HCT116 (cell line): ENCODE results near the gene PLRG1. TPM values are rescaled to one million over a fixed set of nuclear protein-coding genes. Genes with fewer than 3 reads are reported as not detected.

ENCODE experiments used
- ATAC-seq: fragments of 200-7000 bp; cut with Tn5 transposase; 2 replicates; pipeline ENCODE4 v1.9.1; 2020; ENCODE audit warnings: mild to moderate bottlenecking, moderate library complexity
- BruUV-seq: library from RNA; stranded (reverse); fragments of 400-500 nt; replicated peaks from 2 replicates; lab custom pipeline; 2021; lab: Mats Ljungman, UMichigan
- CTCF ChIA-PET: fragments of 300-600 bp; sonication (Branson Sonifier 250); formaldehyde crosslinking; loops from one replicate; lab custom pipeline; 2021; ENCODE audit warnings: antibody characterized with exemption; lab: Charles Lee
- POLR2A ChIA-PET: fragments of 300-600, 350-600 bp; sonication (Branson Sonifier 250); formaldehyde crosslinking; loops from one replicate; lab custom pipeline; 2021; ENCODE audit warnings: antibody characterized with exemption; lab: Charles Lee
- RAD21 ChIA-PET, 2 experiments: fragments of 300-600 bp; sonication (Branson Sonifier 250); formaldehyde crosslinking; loops; one replicate each; lab custom pipeline; 2023; ENCODE audit warnings: low total read pairs in 2 of 2; ENCODE audit not compliant: uncharacterized antibody in 2 of 2, unreplicated experiment in 2 of 2, low non-redundant PET in 1 of 2; lab: Charles Lee
- DNase-seq: peaks from one replicate; pipeline ENCODE4 v3.0.0-alpha.2; 2010; ENCODE audit warnings: low read depth, low spot score
- H2AFZ ChIP-seq: fragments of 200-600 bp; shearing (Covaris generic), sonication (generic); 2 replicates; pipeline ENCODE4 v1.6.1; 2017; ENCODE audit warnings: low read depth, mixed run types, mixed read lengths, antibody characterized with exemption, low read length; ENCODE audit not compliant: poor library complexity, severe bottlenecking
- H3K27ac ChIP-seq: 2 replicates; pipeline ENCODE4 v1.5.1; 2012; ENCODE audit warnings: low read depth, low read length
- H3K27me3 ChIP-seq: fragments of 200-600 bp; sonication (generic); 2 replicates; pipeline ENCODE4 v1.6.1; 2016; ENCODE audit warnings: mixed run types, low read length, mixed read lengths; ENCODE audit not compliant: insufficient read depth
- H3K36me3 ChIP-seq, 2 experiments: fragments of 200-500 bp in 1 of 2; fragments of 200-600 bp in 1 of 2; sonication (Bioruptor generic) in 1 of 2; sonication (generic) in 1 of 2; 2 replicates each; pipeline versions ENCODE4 v1.5.1 to v1.6.1; 2014 to 2016; ENCODE audit warnings: low read length in 2 of 2, inconsistent platforms in 1 of 2, mixed read lengths in 1 of 2, mixed run types in 1 of 2; ENCODE audit not compliant: insufficient read depth in 2 of 2, control insufficient read depth in 1 of 2
- H3K4me1 ChIP-seq, 2 experiments: fragments of 200-600 bp in 1 of 2; sonication (generic) in 1 of 2; 2 replicates each; pipeline versions ENCODE4 v1.5.1 to v1.6.1; 2012 to 2017; ENCODE audit warnings: low read length in 2 of 2, inconsistent platforms in 1 of 2, mild to moderate bottlenecking in 1 of 2, mixed read lengths in 1 of 2, mixed run types in 1 of 2, moderate library complexity in 1 of 2; ENCODE audit not compliant: insufficient read depth in 2 of 2, control insufficient read depth in 1 of 2
- H3K4me2 ChIP-seq: fragments of 200-600 bp; sonication (generic); 2 replicates; pipeline ENCODE4 v1.6.1; 2017; ENCODE audit warnings: mixed run types, low read length, mixed read lengths
- H3K4me3 ChIP-seq, 2 experiments: fragments of 200-600 bp in 1 of 2; sonication (generic) in 1 of 2; replicated peaks in 1 of 2; 2 replicates each; pipeline ENCODE4 v1.5.1; 2011 to 2016; ENCODE audit warnings: low read length in 2 of 2, control low read depth in 1 of 2, low read depth in 1 of 2, mild to moderate bottlenecking in 1 of 2, mixed read lengths in 1 of 2, mixed run types in 1 of 2
- H3K79me2 ChIP-seq: fragments of 200-600 bp; sonication (generic); 2 replicates; pipeline ENCODE4 v1.6.1; 2017; ENCODE audit warnings: mild to moderate bottlenecking, mixed run types, low read length, moderate library complexity, mixed read lengths; ENCODE audit not compliant: insufficient read depth
- H3K9ac ChIP-seq: fragments of 200-600 bp; sonication (generic); 2 replicates; pipeline ENCODE4 v1.6.1; 2016; ENCODE audit warnings: low read length, mixed read lengths
- H3K9me2 ChIP-seq: fragments of 200-600 bp; sonication (generic), shearing (Covaris generic); 2 replicates; pipeline ENCODE4 v1.6.1; 2017; ENCODE audit warnings: mixed run types, mild to moderate bottlenecking, moderate library complexity; ENCODE audit not compliant: insufficient read depth
- H3K9me3 ChIP-seq, 2 experiments: fragments of 200-500 bp in 1 of 2; fragments of 200-600 bp in 1 of 2; sonication (Bioruptor generic) in 1 of 2; sonication (generic) in 1 of 2; 2 replicates each; pipeline ENCODE4 v1.6.1; 2014 to 2017; ENCODE audit warnings: low read length in 2 of 2, mixed read lengths in 2 of 2, inconsistent platforms in 1 of 2, low read depth in 1 of 2, mild to moderate bottlenecking in 1 of 2, mixed run types in 1 of 2, moderate library complexity in 1 of 2; ENCODE audit not compliant: control insufficient read depth in 1 of 2, insufficient read depth in 1 of 2
- H4K20me1 ChIP-seq: fragments of 200-600 bp; sonication (generic), shearing (Covaris generic); 2 replicates; pipeline ENCODE4 v1.6.1; 2017; ENCODE audit warnings: mixed run types, mild to moderate bottlenecking, moderate library complexity; ENCODE audit not compliant: insufficient read depth
- CBX3 ChIP-seq: IDR thresholded peaks from 2 replicates; pipeline ENCODE4 v1.6.1; 2012; ENCODE audit warnings: low read depth
- CEBPB ChIP-seq: IDR thresholded peaks from 2 replicates; pipeline ENCODE4 v1.6.1; 2012; ENCODE audit warnings: low read depth
- EZH2 ChIP-seq: fragments of 200-600 bp; sonication (generic); IDR thresholded peaks from 2 replicates; pipeline ENCODE4 v1.6.1; 2017; ENCODE audit warnings: antibody characterized with exemption, mixed run types
- FOSL1 ChIP-seq: IDR thresholded peaks from 2 replicates; pipeline ENCODE4 v1.6.1; 2012; ENCODE audit warnings: low read depth
- JUND ChIP-seq: IDR thresholded peaks from 2 replicates; pipeline ENCODE4 v1.6.1; 2012
- REST ChIP-seq: IDR thresholded peaks from 2 replicates; pipeline ENCODE4 v1.6.1; 2012; ENCODE audit warnings: low read depth
- SIN3A ChIP-seq: IDR thresholded peaks from 2 replicates; pipeline ENCODE4 v1.6.1; 2012; ENCODE audit warnings: low read depth
- YY1 ChIP-seq: IDR thresholded peaks from 2 replicates; pipeline ENCODE4 v1.6.1; 2011; ENCODE audit warnings: low read length, low read depth, moderate library complexity, mild to moderate bottlenecking; ENCODE audit not compliant: insufficient replicate concordance; ENCODE audit errors: extremely low read depth
- ZNF274 ChIP-seq: fragments of 200-500 bp; sonication (Bioruptor generic); IDR thresholded peaks from 2 replicates; pipeline ENCODE4 v1.6.1; 2014; ENCODE audit warnings: mild to moderate bottlenecking, low read depth, low read length, inconsistent platforms
- intact Hi-C: fragments of 100-400 bp; cut with micrococcal nuclease; formaldehyde crosslinking; loops from 2 replicates; pipeline ENCODE4 v1.10.0; 2022
- total RNA-seq: library from RNA; stranded (reverse); gene quantifications from one replicate; pipeline ENCODE4 v1.2.1, GENCODE V29; 2021; ENCODE audit not compliant: unreplicated experiment
- TF ChIP-seq, protein P1 (sequence below): IDR thresholded peaks from 2 replicates; pipeline ENCODE4 v1.6.1; 2011; ENCODE audit warnings: mild to moderate bottlenecking, low read length, moderate library complexity; ENCODE audit not compliant: insufficient replicate concordance; ENCODE audit errors: extremely low read depth

Gene PLRG1
- total RNA-seq, 1 experiment from 2014 or later = 141 TPM

DNA sequence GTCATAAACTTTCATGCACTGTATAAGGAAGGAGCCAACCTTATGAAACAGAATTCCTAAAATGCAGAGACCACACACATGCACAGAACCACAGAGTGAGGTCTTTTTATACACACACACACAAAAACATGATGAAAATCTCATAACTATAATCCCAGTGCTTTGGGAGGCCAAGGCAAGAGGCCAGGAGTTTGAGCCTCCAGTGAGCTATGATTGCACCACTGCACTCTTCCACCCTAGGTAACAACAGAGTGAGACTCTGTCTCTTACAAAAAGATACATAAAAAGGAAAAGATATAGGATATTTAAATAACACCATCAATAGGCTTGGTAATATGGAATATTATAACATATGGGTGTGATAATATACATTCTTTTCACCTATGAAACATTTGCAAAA lies 29.7 kb upstream of the PLRG1 start:
- ATAC-seq (no peak), DNase-seq (no peak)
- Histone ChIP-seq H3K27ac (no peak overlapping the region), H3K4me3 (no peak overlapping the region), H3K79me2 (no peaks in the 10 kb centered on the region), H3K9me3 (no peaks in the 10 kb centered on the region), H3K9ac (no peak overlapping the region), H4K20me1 (no peaks in the 10 kb centered on the region), H3K27me3 (no peaks in the 10 kb centered on the region), H3K4me2 (no peak overlapping the region), H3K36me3 (no peaks in the 10 kb centered on the region), H2AFZ (no peak overlapping the region), H3K4me1 (no peaks in the 10 kb centered on the region), H3K9me2 (no peaks in the 10 kb centered on the region)
- ChIA-PET RAD21 (no interaction called here), CTCF (no interaction called here), POLR2A (no interaction called here)
- TF ChIP-seq FOSL1 = no peak
- no peak for TF ChIP-seq JUND
- no peak for TF ChIP-seq SIN3A
- TF ChIP-seq CBX3 = no peak
- TF ChIP-seq, protein P1, sequence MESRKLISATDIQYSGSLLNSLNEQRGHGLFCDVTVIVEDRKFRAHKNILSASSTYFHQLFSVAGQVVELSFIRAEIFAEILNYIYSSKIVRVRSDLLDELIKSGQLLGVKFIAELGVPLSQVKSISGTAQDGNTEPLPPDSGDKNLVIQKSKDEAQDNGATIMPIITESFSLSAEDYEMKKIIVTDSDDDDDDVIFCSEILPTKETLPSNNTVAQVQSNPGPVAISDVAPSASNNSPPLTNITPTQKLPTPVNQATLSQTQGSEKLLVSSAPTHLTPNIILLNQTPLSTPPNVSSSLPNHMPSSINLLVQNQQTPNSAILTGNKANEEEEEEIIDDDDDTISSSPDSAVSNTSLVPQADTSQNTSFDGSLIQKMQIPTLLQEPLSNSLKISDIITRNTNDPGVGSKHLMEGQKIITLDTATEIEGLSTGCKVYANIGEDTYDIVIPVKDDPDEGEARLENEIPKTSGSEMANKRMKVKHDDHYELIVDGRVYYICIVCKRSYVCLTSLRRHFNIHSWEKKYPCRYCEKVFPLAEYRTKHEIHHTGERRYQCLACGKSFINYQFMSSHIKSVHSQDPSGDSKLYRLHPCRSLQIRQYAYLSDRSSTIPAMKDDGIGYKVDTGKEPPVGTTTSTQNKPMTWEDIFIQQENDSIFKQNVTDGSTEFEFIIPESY = no peak
- TF ChIP-seq EZH2 = no peak
- no peak for TF ChIP-seq CEBPB
- TF ChIP-seq ZNF274 = no peak
- no peak for TF ChIP-seq REST
- no peak for TF ChIP-seq YY1
- no TSS peak for BruUV-seq
- intact Hi-C loops = no loop called here
